Measurements from ENCODE around the gene CFAP70. TPM values are rescaled to one million over a fixed set of nuclear protein-coding genes. Genes with fewer than 3 reads are reported as not detected.

CFAP70 gene
- total RNA-seq, 1 donor from 2014 or later, result 1.2 TPM

DNA sequence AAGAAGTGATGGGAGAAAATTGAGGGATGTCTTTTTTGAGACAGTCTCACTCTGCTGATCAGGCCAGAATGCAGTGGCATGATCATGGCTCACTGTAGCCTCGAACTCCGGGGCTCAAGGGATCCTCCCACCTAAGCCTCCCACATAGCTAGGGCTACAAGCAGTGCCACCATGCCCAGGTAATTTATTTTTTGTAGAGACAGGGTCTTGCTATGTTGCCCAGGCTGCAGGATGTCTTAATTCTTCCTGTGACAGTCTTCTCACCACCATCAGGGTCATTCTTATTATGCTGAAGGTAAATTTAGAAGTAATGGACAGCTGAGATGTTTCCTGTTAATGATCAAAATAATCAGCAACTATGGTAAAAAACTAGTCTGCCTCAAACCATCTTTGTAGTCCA, 118.8 kb downstream of the CFAP70 start:
- TF ChIP-seq CTCF (IDR thresholded peaks at IDR 0.05; ENCODE audit: insufficient read depth, low read length, poor library complexity, severe bottlenecking), result no peak
- H3K36me3 ChIP-seq (ENCODE audit: control insufficient read depth, insufficient read depth, low read length), result no peaks in the 10 kb centered on the region
- H3K27me3 ChIP-seq (ENCODE audit: control insufficient read depth, insufficient read depth, low read length), result no peaks in the 10 kb centered on the region
- H3K4me3 ChIP-seq (ENCODE audit: low read depth, low read length), result no peak overlapping the region
- DNase-seq (ENCODE audit: low read depth), result no peak

GRCh38 chr10:73238990-73239566, 119.6 kb downstream of the CFAP70 start:
- DNase-seq (ENCODE audit: low read depth), result no peak
- TF ChIP-seq CTCF (IDR thresholded peaks at IDR 0.05; ENCODE audit: insufficient read depth, low read length, poor library complexity, severe bottlenecking), result no peak
- Histone ChIP-seq H3K27me3 (ENCODE audit: control insufficient read depth, insufficient read depth, low read length) (no peaks in the 10 kb centered on the region), H3K4me3 (ENCODE audit: low read depth, low read length) (no peak overlapping the region), H3K36me3 (ENCODE audit: control insufficient read depth, insufficient read depth, low read length) (no peaks in the 10 kb centered on the region)

DNA sequence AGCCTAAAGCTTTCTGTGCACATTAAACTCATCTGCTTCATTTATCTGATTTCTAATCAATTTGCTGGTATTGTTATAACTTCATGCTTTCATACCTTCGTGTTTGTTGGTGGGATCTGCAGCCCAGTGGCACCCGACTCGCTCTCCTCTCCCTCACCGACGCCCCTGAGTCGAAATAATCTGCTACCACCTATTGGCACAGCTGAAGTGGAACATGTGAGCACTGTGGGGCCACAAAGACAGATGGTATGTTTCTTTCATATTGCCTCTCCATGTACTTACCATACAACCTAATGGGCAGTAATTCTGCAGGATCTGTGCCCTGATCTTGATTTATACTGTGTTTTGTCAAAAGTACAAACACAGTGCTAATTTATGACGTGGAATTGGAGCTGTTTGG, 124.0 kb downstream of the CFAP70 start:
- Histone ChIP-seq H3K27me3 (ENCODE audit: control insufficient read depth, insufficient read depth, low read length) (no peaks in the 10 kb centered on the region), H3K4me3 (ENCODE audit: low read depth, low read length) (no peak overlapping the region), H3K36me3 (ENCODE audit: control insufficient read depth, insufficient read depth, low read length) (no peaks in the 10 kb centered on the region)
- no peak for TF ChIP-seq CTCF (IDR thresholded peaks at IDR 0.05; ENCODE audit: insufficient read depth, low read length, poor library complexity, severe bottlenecking)
- DNase-seq (ENCODE audit: low read depth), result no peak

DNA sequence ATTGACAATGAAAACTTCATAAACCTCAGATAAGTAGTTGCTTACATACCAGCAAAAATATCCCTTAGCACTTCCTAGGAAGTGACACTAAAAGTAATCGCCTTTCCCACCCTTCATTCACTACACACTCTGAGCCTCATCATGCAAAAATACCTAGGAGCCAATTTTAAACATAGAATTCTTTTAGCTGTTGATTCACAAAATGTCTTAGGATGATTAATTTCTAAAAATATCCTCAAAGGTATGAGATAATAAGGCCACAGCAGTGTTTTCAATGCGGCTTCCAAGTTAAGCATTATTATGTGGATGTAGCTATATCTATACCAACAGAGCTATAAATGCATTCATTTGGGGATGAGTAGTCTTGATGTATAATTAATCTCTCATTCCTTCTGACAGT, 124.8 kb downstream of the CFAP70 start:
- H3K36me3 ChIP-seq (ENCODE audit: control insufficient read depth, insufficient read depth, low read length), result no peaks in the 10 kb centered on the region
- H3K4me3 ChIP-seq (ENCODE audit: low read depth, low read length), result no peak overlapping the region
- TF ChIP-seq CTCF (IDR thresholded peaks at IDR 0.05; ENCODE audit: insufficient read depth, low read length, poor library complexity, severe bottlenecking), result no peak
- DNase-seq (ENCODE audit: low read depth), result no peak
- no peaks in the 10 kb centered on the region for H3K27me3 ChIP-seq (ENCODE audit: control insufficient read depth, insufficient read depth, low read length)

DNA sequence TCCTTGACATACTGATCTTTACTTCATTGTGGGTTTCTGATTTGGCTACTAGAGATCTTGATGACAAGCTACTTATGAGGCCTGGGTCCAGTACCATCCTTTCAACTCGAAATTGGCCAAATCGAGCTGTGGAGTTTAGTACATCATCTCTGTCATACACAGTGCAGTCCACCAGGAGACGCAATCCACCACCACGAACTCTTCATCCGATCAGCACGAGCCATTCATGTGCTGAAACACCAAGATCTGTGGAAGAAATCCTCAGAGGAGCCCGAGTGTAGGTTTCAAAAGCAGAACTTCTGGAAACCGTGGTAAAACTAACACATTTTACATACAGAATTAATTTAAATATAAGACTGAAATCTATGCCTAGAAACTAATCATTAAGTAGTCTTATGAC, 125.8 kb downstream of the CFAP70 start:
- DNase-seq (ENCODE audit: low read depth), result no peak
- H3K36me3 ChIP-seq (ENCODE audit: control insufficient read depth, insufficient read depth, low read length), result no peaks in the 10 kb centered on the region
- no peaks in the 10 kb centered on the region for H3K27me3 ChIP-seq (ENCODE audit: control insufficient read depth, insufficient read depth, low read length)
- H3K4me3 ChIP-seq (ENCODE audit: low read depth, low read length), result no peak overlapping the region
- TF ChIP-seq CTCF (IDR thresholded peaks at IDR 0.05; ENCODE audit: insufficient read depth, low read length, poor library complexity, severe bottlenecking), result no peak

DNA sequence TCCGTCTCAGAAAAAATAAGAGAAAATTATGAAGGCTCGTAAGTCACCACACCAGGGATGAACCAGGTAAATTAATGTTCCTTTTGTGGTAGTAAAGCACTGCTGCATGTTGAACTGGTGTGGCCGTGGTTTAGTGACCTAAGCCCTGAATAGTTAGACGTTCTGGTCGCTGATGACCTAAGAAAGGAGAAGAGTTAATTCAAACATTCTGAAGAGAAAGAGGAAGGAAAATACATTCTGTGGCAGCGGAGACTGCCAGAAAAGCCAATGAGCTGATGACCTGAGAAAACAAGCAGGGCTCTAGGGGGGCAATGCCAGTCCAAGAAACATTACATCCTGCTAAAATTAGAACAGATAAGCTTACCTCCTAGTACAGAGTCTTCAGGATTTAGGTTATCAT, 129.1 kb downstream of the CFAP70 start:
- TF ChIP-seq CTCF (IDR thresholded peaks at IDR 0.05; ENCODE audit: insufficient read depth, low read length, poor library complexity, severe bottlenecking), result no peak
- H3K4me3 ChIP-seq (ENCODE audit: low read depth, low read length), result no peak overlapping the region
- DNase-seq (ENCODE audit: low read depth), result no peak
- H3K36me3 ChIP-seq (ENCODE audit: control insufficient read depth, insufficient read depth, low read length), result no peaks in the 10 kb centered on the region
- H3K27me3 ChIP-seq (ENCODE audit: control insufficient read depth, insufficient read depth, low read length), result no peaks in the 10 kb centered on the region

All from kidney epithelial cell (primary cell).